GM23338 (cell line): Measurements from ENCODE around the gene HS1BP3. TPM values are rescaled to one million over a fixed set of nuclear protein-coding genes. Genes with fewer than 3 reads are reported as not detected.

Source experiments
- ATAC-seq: fragments of 200-7000 bp; cut with Tn5 transposase; 3 replicates; pipeline ENCODE4 v1.9.1; 2020
- DNase-seq: peaks from one replicate; pipeline ENCODE4 v3.0.0-alpha.2; 2015; ENCODE audit warnings: low spot score
- H2AFZ ChIP-seq: fragments of 200-600 bp; sonication (generic); 2 replicates; pipeline ENCODE4 v1.8.0; 2016; ENCODE audit warnings: antibody characterized with exemption, mild to moderate bottlenecking, moderate library complexity
- H3F3A ChIP-seq: fragments of 200-600 bp; sonication (generic); replicated peaks from 2 replicates; pipeline ENCODE4 v1.8.0; 2017; ENCODE audit warnings: antibody characterized with exemption, mixed run types, low read depth
- H3K27ac ChIP-seq: fragments of 200-600 bp; sonication (generic); 2 replicates; pipeline ENCODE4 v1.6.1; 2016; ENCODE audit warnings: low read depth
- H3K27me3 ChIP-seq: fragments of 200-600 bp; sonication (generic); 2 replicates; pipeline ENCODE4 v1.8.0; 2016; ENCODE audit warnings: mild to moderate bottlenecking, mixed run types, moderate library complexity; ENCODE audit not compliant: insufficient read depth
- H3K36me3 ChIP-seq: fragments of 200-600 bp; sonication (generic); 2 replicates; pipeline ENCODE4 v1.8.0; 2016; ENCODE audit warnings: mild to moderate bottlenecking; ENCODE audit not compliant: insufficient read depth
- H3K4me1 ChIP-seq: fragments of 200-600 bp; sonication (generic); 2 replicates; pipeline ENCODE4 v1.8.0; 2016; ENCODE audit warnings: mild to moderate bottlenecking, moderate library complexity; ENCODE audit not compliant: insufficient read depth
- H3K4me2 ChIP-seq: fragments of 200-600 bp; sonication (generic); 2 replicates; pipeline ENCODE4 v1.7.1; 2017; ENCODE audit warnings: mixed run types
- H3K4me3 ChIP-seq: fragments of 200-600 bp; sonication (generic); 2 replicates; pipeline ENCODE4 v1.6.1; 2016; ENCODE audit warnings: mixed run types
- H3K79me2 ChIP-seq: fragments of 200-600 bp; sonication (generic); replicated peaks from 2 replicates; pipeline ENCODE4 v1.8.0; 2017; ENCODE audit warnings: mild to moderate bottlenecking; ENCODE audit not compliant: insufficient read depth
- H3K9me2 ChIP-seq: fragments of 200-600 bp; sonication (generic); 2 replicates; pipeline ENCODE4 v1.8.0; 2017; ENCODE audit not compliant: insufficient read depth
- H4K20me1 ChIP-seq: fragments of 200-600 bp; sonication (generic); replicated peaks from 2 replicates; pipeline ENCODE4 v1.8.0; 2017; ENCODE audit warnings: mild to moderate bottlenecking; ENCODE audit not compliant: insufficient read depth
- H3K27ac Mint-ChIP-seq: 2 replicates; pipeline ENCODE4 v1.8.0; 2020; ENCODE audit warnings: inconsistent platforms, mild to moderate bottlenecking, moderate library complexity, mixed read lengths
- H3K27me3 Mint-ChIP-seq: 3 replicates; pipeline ENCODE4 v1.8.0; 2022; ENCODE audit warnings: low read depth, mild to moderate bottlenecking, moderate library complexity, mixed read lengths, inconsistent platforms; ENCODE audit not compliant: insufficient read depth, poor library complexity
- H3K36me3 Mint-ChIP-seq: 3 replicates; pipeline ENCODE4 v1.8.0; 2021; ENCODE audit warnings: low read depth, mild to moderate bottlenecking, inconsistent platforms, moderate library complexity, mixed read lengths
- H3K4me1 Mint-ChIP-seq: 3 replicates; pipeline ENCODE4 v1.8.0; 2020; ENCODE audit warnings: mild to moderate bottlenecking, inconsistent platforms, mixed read lengths
- H3K4me3 Mint-ChIP-seq: 3 replicates; pipeline ENCODE4 v1.8.0; 2021; ENCODE audit warnings: moderate library complexity, mild to moderate bottlenecking, inconsistent platforms, mixed read lengths
- H3K9me3 Mint-ChIP-seq: 3 replicates; pipeline ENCODE4 v1.8.0; 2020; ENCODE audit warnings: moderate library complexity, mild to moderate bottlenecking, inconsistent platforms, mixed read lengths
- CREB1 ChIP-seq: fragments of 250-450 bp; sonication (Bioruptor Pico); IDR thresholded peaks from 2 replicates; pipeline ENCODE4 v1.5.0; 2020; ENCODE audit warnings: low read depth, mild to moderate bottlenecking, moderate library complexity
- CTCF ChIP-seq, 2 experiments: fragments of 200-600 bp in 1 of 2; sonication (generic) in 1 of 2; conservative IDR thresholded peaks; 2 replicates each; pipeline versions ENCODE4 v1.5.1 to v1.6.1; 2016 to 2017; ENCODE audit warnings: antibody characterized with exemption in 2 of 2, low read depth in 2 of 2, mild to moderate bottlenecking in 2 of 2, moderate library complexity in 1 of 2
- ETS1 ChIP-seq: IDR thresholded peaks from 2 replicates; pipeline ENCODE4 v1.6.1; 2016; ENCODE audit warnings: antibody characterized with exemption
- EZH2phosphoT487 ChIP-seq: fragments of 200-600 bp; sonication (generic); IDR thresholded peaks from one replicate; pipeline ENCODE4 v1.8.1; 2018; ENCODE audit warnings: antibody characterized with exemption; ENCODE audit not compliant: unreplicated experiment
- JUNB ChIP-seq: IDR thresholded peaks from one replicate; pipeline ENCODE4 v1.6.1; 2016; ENCODE audit warnings: antibody characterized with exemption; ENCODE audit not compliant: unreplicated experiment
- POLR2AphosphoS5 ChIP-seq: IDR thresholded peaks from 2 replicates; pipeline ENCODE4 v1.6.1; 2016; ENCODE audit warnings: antibody characterized with exemption, low read depth
- REST ChIP-seq: IDR thresholded peaks from one replicate; pipeline ENCODE4 v1.6.1; 2018; ENCODE audit warnings: antibody characterized with exemption; ENCODE audit not compliant: unreplicated experiment
- STAT1 ChIP-seq: IDR thresholded peaks from one replicate; pipeline ENCODE4 v1.6.1; 2016; ENCODE audit warnings: antibody characterized with exemption; ENCODE audit not compliant: unreplicated experiment
- ZNF114 ChIP-seq: fragments of 250-450 bp; sonication (Bioruptor Pico); IDR thresholded peaks from 2 replicates; pipeline ENCODE4 v1.5.0; 2020; ENCODE audit warnings: mild to moderate bottlenecking, moderate library complexity
- ZNF331 ChIP-seq: fragments of 250-450 bp; sonication (Bioruptor Pico); IDR thresholded peaks from 2 replicates; pipeline ENCODE4 v1.5.0; 2020; ENCODE audit warnings: low read depth, mild to moderate bottlenecking, moderate library complexity
- ZNF462 ChIP-seq: fragments of 250-450 bp; sonication (Bioruptor Pico); IDR thresholded peaks from 2 replicates; pipeline ENCODE4 v1.5.0; 2020; ENCODE audit warnings: mild to moderate bottlenecking, moderate library complexity
- polyA plus RNA-seq: library from polyadenylated mRNA; unstranded; fragments of >200 nt; fragmentation: Nextera tagmentation; extraction: Ambion mirVana; gene quantifications from 2 replicates; pipeline ENCODE4 v1.2.1, GENCODE V29; 2016
- total RNA-seq: library from RNA; depleted of rRNA; stranded (reverse); fragments of >200 nt; shearing (Covaris generic); gene quantifications from 2 replicates; pipeline ENCODE4 v1.2.3, GENCODE V29; 2014

The HS1BP3 gene
- total and polyA plus RNA-seq, 2 experiments from 2014 or later = 7.2 to 15.0 TPM

GRCh38 chr2:20635113-20635510 is 15.8 kb downstream of the HS1BP3 start:
- Mint-ChIP-seq H3K36me3 (no peaks in the 10 kb centered on the region; the same call in 2 of the 3 replicates), H3K4me3 (no peak overlapping the region), H3K4me1 (peaks cover 31% of the 10 kb centered on the region), H3K27me3 (peaks cover 2% of the 10 kb centered on the region), H3K27ac (peak overlapping the region; percentile 81; the same call in 1 of the 2 replicates), H3K9me3 (no peaks in the 10 kb centered on the region)
- Histone ChIP-seq H2AFZ (peak overlapping the region; percentile 97; the same call in 1 of the 2 replicates), H3K36me3 (no peaks in the 10 kb centered on the region), H3K9me2 (no peaks in the 10 kb centered on the region; the same call in 1 of the 2 replicates), H4K20me1 (no peaks in the 10 kb centered on the region), H3K4me3 (no peak overlapping the region), H3F3A (no peaks in the 10 kb centered on the region), H3K79me2 (no peaks in the 10 kb centered on the region), H3K27me3 (no peaks in the 10 kb centered on the region), H3K4me1 (peaks cover 6% of the 10 kb centered on the region), H3K4me2 (peak overlapping the region; percentile 61; the same call in 1 of the 2 replicates), H3K27ac (no peak overlapping the region)
- DNase-seq (no peak), ATAC-seq (no peak)
- TF ChIP-seq STAT1 = no peak
- no peak for TF ChIP-seq EZH2phosphoT487
- TF ChIP-seq ZNF462 (CRISPR knock-in tag) = no peak
- no peak for TF ChIP-seq CREB1 (CRISPR knock-in tag)
- no peak for TF ChIP-seq JUNB
- no peak for TF ChIP-seq POLR2AphosphoS5
- TF ChIP-seq ETS1 = no peak
- no peak for TF ChIP-seq ZNF331 (CRISPR knock-in tag)
- no peak for TF ChIP-seq ZNF114 (CRISPR knock-in tag)
- no peak for TF ChIP-seq REST
- no peak for TF ChIP-seq CTCF (conservative IDR thresholded peaks at IDR 0.05; ENCODE audit: low read depth in 2 of 2)
